Ureter (tissue), 1 donor: ENCODE data around the gene CENPVL1. TPM values are rescaled to one million over a fixed set of nuclear protein-coding genes. Genes with fewer than 3 reads are reported as not detected.

Source experiments
- total RNA-seq: library from RNA; stranded (reverse); gene quantifications from one replicate; pipeline ENCODE4 v1.2.4, GENCODE V29; 2023
- donor health status: DM: yes; HTN: yes; CAD: no.

The CENPVL1 gene
- total RNA-seq, 1 donor from 2014 or later = not detected

Other genes starting within 250 kb of the CENPVL1 start
- gene NUDT11, start 213.9 kb upstream of the CENPVL1 start, total RNA-seq = 1.2 TPM
- gene CENPVL3, start 91.6 kb upstream of the CENPVL1 start, total RNA-seq = not detected
- not detected for gene CENPVL2, start 27.7 kb upstream of the CENPVL1 start, total RNA-seq
- 12.0 TPM for gene GSPT2, start 32.9 kb downstream of the CENPVL1 start, total RNA-seq
- 79.8 TPM for gene MAGED1, start 183.1 kb downstream of the CENPVL1 start, total RNA-seq